GM23338 (cell line): Measurements from ENCODE around the gene ERBB4. TPM values are rescaled to one million over a fixed set of nuclear protein-coding genes. Genes with fewer than 3 reads are reported as not detected.

Source experiments
- ATAC-seq: fragments of 200-7000 bp; cut with Tn5 transposase; 3 replicates; pipeline ENCODE4 v1.9.1; 2020
- DNase-seq: peaks from one replicate; pipeline ENCODE4 v3.0.0-alpha.2; 2015; ENCODE audit warnings: low spot score
- H2AFZ ChIP-seq: fragments of 200-600 bp; sonication (generic); 2 replicates; pipeline ENCODE4 v1.8.0; 2016; ENCODE audit warnings: antibody characterized with exemption, mild to moderate bottlenecking, moderate library complexity
- H3F3A ChIP-seq: fragments of 200-600 bp; sonication (generic); replicated peaks from 2 replicates; pipeline ENCODE4 v1.8.0; 2017; ENCODE audit warnings: antibody characterized with exemption, mixed run types, low read depth
- H3K27ac ChIP-seq: fragments of 200-600 bp; sonication (generic); 2 replicates; pipeline ENCODE4 v1.6.1; 2016; ENCODE audit warnings: low read depth
- H3K27me3 ChIP-seq: fragments of 200-600 bp; sonication (generic); 2 replicates; pipeline ENCODE4 v1.8.0; 2016; ENCODE audit warnings: mild to moderate bottlenecking, mixed run types, moderate library complexity; ENCODE audit not compliant: insufficient read depth
- H3K36me3 ChIP-seq: fragments of 200-600 bp; sonication (generic); 2 replicates; pipeline ENCODE4 v1.8.0; 2016; ENCODE audit warnings: mild to moderate bottlenecking; ENCODE audit not compliant: insufficient read depth
- H3K4me1 ChIP-seq: fragments of 200-600 bp; sonication (generic); 2 replicates; pipeline ENCODE4 v1.8.0; 2016; ENCODE audit warnings: mild to moderate bottlenecking, moderate library complexity; ENCODE audit not compliant: insufficient read depth
- H3K4me2 ChIP-seq: fragments of 200-600 bp; sonication (generic); 2 replicates; pipeline ENCODE4 v1.7.1; 2017; ENCODE audit warnings: mixed run types
- H3K4me3 ChIP-seq: fragments of 200-600 bp; sonication (generic); 2 replicates; pipeline ENCODE4 v1.6.1; 2016; ENCODE audit warnings: mixed run types
- H3K79me2 ChIP-seq: fragments of 200-600 bp; sonication (generic); replicated peaks from 2 replicates; pipeline ENCODE4 v1.8.0; 2017; ENCODE audit warnings: mild to moderate bottlenecking; ENCODE audit not compliant: insufficient read depth
- H3K9me2 ChIP-seq: fragments of 200-600 bp; sonication (generic); 2 replicates; pipeline ENCODE4 v1.8.0; 2017; ENCODE audit not compliant: insufficient read depth
- H4K20me1 ChIP-seq: fragments of 200-600 bp; sonication (generic); replicated peaks from 2 replicates; pipeline ENCODE4 v1.8.0; 2017; ENCODE audit warnings: mild to moderate bottlenecking; ENCODE audit not compliant: insufficient read depth
- H3K27ac Mint-ChIP-seq: 2 replicates; pipeline ENCODE4 v1.8.0; 2020; ENCODE audit warnings: inconsistent platforms, mild to moderate bottlenecking, moderate library complexity, mixed read lengths
- H3K27me3 Mint-ChIP-seq: 3 replicates; pipeline ENCODE4 v1.8.0; 2022; ENCODE audit warnings: low read depth, mild to moderate bottlenecking, moderate library complexity, mixed read lengths, inconsistent platforms; ENCODE audit not compliant: insufficient read depth, poor library complexity
- H3K36me3 Mint-ChIP-seq: 3 replicates; pipeline ENCODE4 v1.8.0; 2021; ENCODE audit warnings: low read depth, mild to moderate bottlenecking, inconsistent platforms, moderate library complexity, mixed read lengths
- H3K4me1 Mint-ChIP-seq: 3 replicates; pipeline ENCODE4 v1.8.0; 2020; ENCODE audit warnings: mild to moderate bottlenecking, inconsistent platforms, mixed read lengths
- H3K4me3 Mint-ChIP-seq: 3 replicates; pipeline ENCODE4 v1.8.0; 2021; ENCODE audit warnings: moderate library complexity, mild to moderate bottlenecking, inconsistent platforms, mixed read lengths
- H3K9me3 Mint-ChIP-seq: 3 replicates; pipeline ENCODE4 v1.8.0; 2020; ENCODE audit warnings: moderate library complexity, mild to moderate bottlenecking, inconsistent platforms, mixed read lengths
- CREB1 ChIP-seq: fragments of 250-450 bp; sonication (Bioruptor Pico); IDR thresholded peaks from 2 replicates; pipeline ENCODE4 v1.5.0; 2020; ENCODE audit warnings: low read depth, mild to moderate bottlenecking, moderate library complexity
- EZH2 ChIP-seq: fragments of 200-600 bp; sonication (generic); IDR thresholded peaks from one replicate; pipeline ENCODE4 v1.8.0; 2017; ENCODE audit warnings: antibody characterized with exemption, mild to moderate bottlenecking, low read depth; ENCODE audit not compliant: unreplicated experiment
- EZH2phosphoT487 ChIP-seq: fragments of 200-600 bp; sonication (generic); IDR thresholded peaks from one replicate; pipeline ENCODE4 v1.8.1; 2018; ENCODE audit warnings: antibody characterized with exemption; ENCODE audit not compliant: unreplicated experiment
- JUNB ChIP-seq: IDR thresholded peaks from one replicate; pipeline ENCODE4 v1.6.1; 2016; ENCODE audit warnings: antibody characterized with exemption; ENCODE audit not compliant: unreplicated experiment
- NANOG ChIP-seq: IDR thresholded peaks from 2 replicates; pipeline ENCODE4 v1.6.1; 2016; ENCODE audit warnings: antibody characterized with exemption, borderline replicate concordance
- POLR2AphosphoS5 ChIP-seq: IDR thresholded peaks from 2 replicates; pipeline ENCODE4 v1.6.1; 2016; ENCODE audit warnings: antibody characterized with exemption, low read depth
- STAT1 ChIP-seq: IDR thresholded peaks from one replicate; pipeline ENCODE4 v1.6.1; 2016; ENCODE audit warnings: antibody characterized with exemption; ENCODE audit not compliant: unreplicated experiment
- ZNF331 ChIP-seq: fragments of 250-450 bp; sonication (Bioruptor Pico); IDR thresholded peaks from 2 replicates; pipeline ENCODE4 v1.5.0; 2020; ENCODE audit warnings: low read depth, mild to moderate bottlenecking, moderate library complexity
- polyA plus RNA-seq: library from polyadenylated mRNA; unstranded; fragments of >200 nt; fragmentation: Nextera tagmentation; extraction: Ambion mirVana; gene quantifications from 2 replicates; pipeline ENCODE4 v1.2.1, GENCODE V29; 2016
- total RNA-seq: library from RNA; depleted of rRNA; stranded (reverse); fragments of >200 nt; shearing (Covaris generic); gene quantifications from 2 replicates; pipeline ENCODE4 v1.2.3, GENCODE V29; 2014
- TF ChIP-seq, protein P1 (sequence below): IDR thresholded peaks from one replicate; pipeline ENCODE4 v1.6.1; 2018; ENCODE audit warnings: antibody characterized with exemption; ENCODE audit not compliant: unreplicated experiment
- TF ChIP-seq, protein P2 (sequence below): IDR thresholded peaks from 2 replicates; pipeline ENCODE4 v1.6.1; 2016; ENCODE audit warnings: antibody characterized with exemption
- TF ChIP-seq, protein P3 (sequence below), 2 experiments: fragments of 200-600 bp in 1 of 2; sonication (generic) in 1 of 2; conservative IDR thresholded peaks; 2 replicates each; pipeline versions ENCODE4 v1.5.1 to v1.6.1; 2016 to 2017; ENCODE audit warnings: antibody characterized with exemption in 2 of 2, low read depth in 2 of 2, mild to moderate bottlenecking in 2 of 2, moderate library complexity in 1 of 2
- TF ChIP-seq, protein P4 (sequence below): fragments of 250-450 bp; sonication (Bioruptor Pico); IDR thresholded peaks from 2 replicates; pipeline ENCODE4 v1.5.0; 2020; ENCODE audit warnings: mild to moderate bottlenecking, moderate library complexity

The ERBB4 gene
- total and polyA plus RNA-seq, 2 experiments from 2014 or later: 0.73 to 1.1 TPM

DNA sequence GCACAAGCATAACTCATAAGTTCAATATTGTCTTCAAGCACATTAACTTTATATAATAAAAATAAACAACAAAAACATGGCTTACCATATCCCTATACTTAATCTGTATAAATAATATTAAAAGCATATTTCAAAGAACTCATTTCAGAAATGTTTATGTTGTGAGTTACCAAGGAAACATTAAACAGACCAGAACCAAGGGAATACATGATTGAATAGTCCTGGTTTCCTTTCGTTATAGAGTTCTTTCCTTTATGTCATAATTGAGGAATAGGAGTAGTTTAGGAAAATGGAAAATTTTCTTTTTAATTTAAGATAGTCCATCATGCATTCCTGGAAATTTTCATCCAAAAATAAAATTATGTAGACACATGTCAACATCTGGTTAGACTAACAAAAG is 343.0 kb downstream of the ERBB4 start:
- no peaks in the 10 kb centered on the region for H3K79me2 ChIP-seq
- no peak for DNase-seq
- H3K36me3 Mint-ChIP-seq: no peaks in the 10 kb centered on the region
- no peaks in the 10 kb centered on the region for H3K4me1 ChIP-seq
- TF ChIP-seq EZH2 (no peak), ZNF331 (CRISPR knock-in tag) (no peak), CREB1 (CRISPR knock-in tag) (no peak), EZH2phosphoT487 (no peak), JUNB (no peak), NANOG (no peak), STAT1 (no peak), POLR2AphosphoS5 (no peak)
- TF ChIP-seq, protein P1, sequence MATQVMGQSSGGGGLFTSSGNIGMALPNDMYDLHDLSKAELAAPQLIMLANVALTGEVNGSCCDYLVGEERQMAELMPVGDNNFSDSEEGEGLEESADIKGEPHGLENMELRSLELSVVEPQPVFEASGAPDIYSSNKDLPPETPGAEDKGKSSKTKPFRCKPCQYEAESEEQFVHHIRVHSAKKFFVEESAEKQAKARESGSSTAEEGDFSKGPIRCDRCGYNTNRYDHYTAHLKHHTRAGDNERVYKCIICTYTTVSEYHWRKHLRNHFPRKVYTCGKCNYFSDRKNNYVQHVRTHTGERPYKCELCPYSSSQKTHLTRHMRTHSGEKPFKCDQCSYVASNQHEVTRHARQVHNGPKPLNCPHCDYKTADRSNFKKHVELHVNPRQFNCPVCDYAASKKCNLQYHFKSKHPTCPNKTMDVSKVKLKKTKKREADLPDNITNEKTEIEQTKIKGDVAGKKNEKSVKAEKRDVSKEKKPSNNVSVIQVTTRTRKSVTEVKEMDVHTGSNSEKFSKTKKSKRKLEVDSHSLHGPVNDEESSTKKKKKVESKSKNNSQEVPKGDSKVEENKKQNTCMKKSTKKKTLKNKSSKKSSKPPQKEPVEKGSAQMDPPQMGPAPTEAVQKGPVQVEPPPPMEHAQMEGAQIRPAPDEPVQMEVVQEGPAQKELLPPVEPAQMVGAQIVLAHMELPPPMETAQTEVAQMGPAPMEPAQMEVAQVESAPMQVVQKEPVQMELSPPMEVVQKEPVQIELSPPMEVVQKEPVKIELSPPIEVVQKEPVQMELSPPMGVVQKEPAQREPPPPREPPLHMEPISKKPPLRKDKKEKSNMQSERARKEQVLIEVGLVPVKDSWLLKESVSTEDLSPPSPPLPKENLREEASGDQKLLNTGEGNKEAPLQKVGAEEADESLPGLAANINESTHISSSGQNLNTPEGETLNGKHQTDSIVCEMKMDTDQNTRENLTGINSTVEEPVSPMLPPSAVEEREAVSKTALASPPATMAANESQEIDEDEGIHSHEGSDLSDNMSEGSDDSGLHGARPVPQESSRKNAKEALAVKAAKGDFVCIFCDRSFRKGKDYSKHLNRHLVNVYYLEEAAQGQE: no peak
- TF ChIP-seq, protein P2, sequence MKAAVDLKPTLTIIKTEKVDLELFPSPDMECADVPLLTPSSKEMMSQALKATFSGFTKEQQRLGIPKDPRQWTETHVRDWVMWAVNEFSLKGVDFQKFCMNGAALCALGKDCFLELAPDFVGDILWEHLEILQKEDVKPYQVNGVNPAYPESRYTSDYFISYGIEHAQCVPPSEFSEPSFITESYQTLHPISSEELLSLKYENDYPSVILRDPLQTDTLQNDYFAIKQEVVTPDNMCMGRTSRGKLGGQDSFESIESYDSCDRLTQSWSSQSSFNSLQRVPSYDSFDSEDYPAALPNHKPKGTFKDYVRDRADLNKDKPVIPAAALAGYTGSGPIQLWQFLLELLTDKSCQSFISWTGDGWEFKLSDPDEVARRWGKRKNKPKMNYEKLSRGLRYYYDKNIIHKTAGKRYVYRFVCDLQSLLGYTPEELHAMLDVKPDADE: no peak
- TF ChIP-seq, protein P3, sequence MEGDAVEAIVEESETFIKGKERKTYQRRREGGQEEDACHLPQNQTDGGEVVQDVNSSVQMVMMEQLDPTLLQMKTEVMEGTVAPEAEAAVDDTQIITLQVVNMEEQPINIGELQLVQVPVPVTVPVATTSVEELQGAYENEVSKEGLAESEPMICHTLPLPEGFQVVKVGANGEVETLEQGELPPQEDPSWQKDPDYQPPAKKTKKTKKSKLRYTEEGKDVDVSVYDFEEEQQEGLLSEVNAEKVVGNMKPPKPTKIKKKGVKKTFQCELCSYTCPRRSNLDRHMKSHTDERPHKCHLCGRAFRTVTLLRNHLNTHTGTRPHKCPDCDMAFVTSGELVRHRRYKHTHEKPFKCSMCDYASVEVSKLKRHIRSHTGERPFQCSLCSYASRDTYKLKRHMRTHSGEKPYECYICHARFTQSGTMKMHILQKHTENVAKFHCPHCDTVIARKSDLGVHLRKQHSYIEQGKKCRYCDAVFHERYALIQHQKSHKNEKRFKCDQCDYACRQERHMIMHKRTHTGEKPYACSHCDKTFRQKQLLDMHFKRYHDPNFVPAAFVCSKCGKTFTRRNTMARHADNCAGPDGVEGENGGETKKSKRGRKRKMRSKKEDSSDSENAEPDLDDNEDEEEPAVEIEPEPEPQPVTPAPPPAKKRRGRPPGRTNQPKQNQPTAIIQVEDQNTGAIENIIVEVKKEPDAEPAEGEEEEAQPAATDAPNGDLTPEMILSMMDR (conservative IDR thresholded peaks at IDR 0.05; ENCODE audit: low read depth in 2 of 2): no peak
- TF ChIP-seq, protein P4, sequence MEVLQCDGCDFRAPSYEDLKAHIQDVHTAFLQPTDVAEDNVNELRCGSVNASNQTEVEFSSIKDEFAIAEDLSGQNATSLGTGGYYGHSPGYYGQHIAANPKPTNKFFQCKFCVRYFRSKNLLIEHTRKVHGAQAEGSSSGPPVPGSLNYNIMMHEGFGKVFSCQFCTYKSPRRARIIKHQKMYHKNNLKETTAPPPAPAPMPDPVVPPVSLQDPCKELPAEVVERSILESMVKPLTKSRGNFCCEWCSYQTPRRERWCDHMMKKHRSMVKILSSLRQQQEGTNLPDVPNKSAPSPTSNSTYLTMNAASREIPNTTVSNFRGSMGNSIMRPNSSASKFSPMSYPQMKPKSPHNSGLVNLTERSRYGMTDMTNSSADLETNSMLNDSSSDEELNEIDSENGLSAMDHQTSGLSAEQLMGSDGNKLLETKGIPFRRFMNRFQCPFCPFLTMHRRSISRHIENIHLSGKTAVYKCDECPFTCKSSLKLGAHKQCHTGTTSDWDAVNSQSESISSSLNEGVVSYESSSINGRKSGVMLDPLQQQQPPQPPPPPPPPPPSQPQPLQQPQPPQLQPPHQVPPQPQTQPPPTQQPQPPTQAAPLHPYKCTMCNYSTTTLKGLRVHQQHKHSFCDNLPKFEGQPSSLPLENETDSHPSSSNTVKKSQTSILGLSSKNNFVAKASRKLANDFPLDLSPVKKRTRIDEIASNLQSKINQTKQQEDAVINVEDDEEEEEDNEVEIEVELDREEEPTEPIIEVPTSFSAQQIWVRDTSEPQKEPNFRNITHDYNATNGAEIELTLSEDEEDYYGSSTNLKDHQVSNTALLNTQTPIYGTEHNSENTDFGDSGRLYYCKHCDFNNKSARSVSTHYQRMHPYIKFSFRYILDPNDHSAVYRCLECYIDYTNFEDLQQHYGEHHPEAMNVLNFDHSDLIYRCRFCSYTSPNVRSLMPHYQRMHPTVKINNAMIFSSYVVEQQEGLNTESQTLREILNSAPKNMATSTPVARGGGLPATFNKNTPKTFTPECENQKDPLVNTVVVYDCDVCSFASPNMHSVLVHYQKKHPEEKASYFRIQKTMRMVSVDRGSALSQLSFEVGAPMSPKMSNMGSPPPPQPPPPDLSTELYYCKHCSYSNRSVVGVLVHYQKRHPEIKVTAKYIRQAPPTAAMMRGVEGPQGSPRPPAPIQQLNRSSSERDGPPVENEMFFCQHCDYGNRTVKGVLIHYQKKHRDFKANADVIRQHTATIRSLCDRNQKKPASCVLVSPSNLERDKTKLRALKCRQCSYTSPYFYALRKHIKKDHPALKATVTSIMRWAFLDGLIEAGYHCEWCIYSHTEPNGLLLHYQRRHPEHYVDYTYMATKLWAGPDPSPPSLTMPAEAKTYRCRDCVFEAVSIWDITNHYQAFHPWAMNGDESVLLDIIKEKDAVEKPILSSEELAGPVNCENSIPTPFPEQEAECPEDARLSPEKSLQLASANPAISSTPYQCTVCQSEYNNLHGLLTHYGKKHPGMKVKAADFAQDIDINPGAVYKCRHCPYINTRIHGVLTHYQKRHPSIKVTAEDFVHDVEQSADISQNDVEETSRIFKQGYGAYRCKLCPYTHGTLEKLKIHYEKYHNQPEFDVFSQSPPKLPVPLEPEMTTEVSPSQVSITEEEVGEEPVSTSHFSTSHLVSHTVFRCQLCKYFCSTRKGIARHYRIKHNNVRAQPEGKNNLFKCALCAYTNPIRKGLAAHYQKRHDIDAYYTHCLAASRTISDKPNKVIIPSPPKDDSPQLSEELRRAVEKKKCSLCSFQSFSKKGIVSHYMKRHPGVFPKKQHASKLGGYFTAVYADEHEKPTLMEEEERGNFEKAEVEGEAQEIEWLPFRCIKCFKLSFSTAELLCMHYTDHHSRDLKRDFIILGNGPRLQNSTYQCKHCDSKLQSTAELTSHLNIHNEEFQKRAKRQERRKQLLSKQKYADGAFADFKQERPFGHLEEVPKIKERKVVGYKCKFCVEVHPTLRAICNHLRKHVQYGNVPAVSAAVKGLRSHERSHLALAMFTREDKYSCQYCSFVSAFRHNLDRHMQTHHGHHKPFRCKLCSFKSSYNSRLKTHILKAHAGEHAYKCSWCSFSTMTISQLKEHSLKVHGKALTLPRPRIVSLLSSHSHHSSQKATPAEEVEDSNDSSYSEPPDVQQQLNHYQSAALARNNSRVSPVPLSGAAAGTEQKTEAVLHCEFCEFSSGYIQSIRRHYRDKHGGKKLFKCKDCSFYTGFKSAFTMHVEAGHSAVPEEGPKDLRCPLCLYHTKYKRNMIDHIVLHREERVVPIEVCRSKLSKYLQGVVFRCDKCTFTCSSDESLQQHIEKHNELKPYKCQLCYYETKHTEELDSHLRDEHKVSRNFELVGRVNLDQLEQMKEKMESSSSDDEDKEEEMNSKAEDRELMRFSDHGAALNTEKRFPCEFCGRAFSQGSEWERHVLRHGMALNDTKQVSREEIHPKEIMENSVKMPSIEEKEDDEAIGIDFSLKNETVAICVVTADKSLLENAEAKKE (CRISPR knock-in tag): no peak
- H3K9me2 ChIP-seq: no peaks in the 10 kb centered on the region
- no peak overlapping the region for H3K4me2 ChIP-seq
- no peaks in the 10 kb centered on the region for H3K27me3 ChIP-seq
- H3K27me3 Mint-ChIP-seq: no peaks in the 10 kb centered on the region
- H3K36me3 ChIP-seq: no peaks in the 10 kb centered on the region
- no peak overlapping the region for H3K4me3 ChIP-seq
- no peaks in the 10 kb centered on the region for H3K9me3 Mint-ChIP-seq
- H3K27ac Mint-ChIP-seq: no peak overlapping the region
- H2AFZ ChIP-seq: no peak overlapping the region
- no peak overlapping the region for H3K27ac ChIP-seq
- H3K4me3 Mint-ChIP-seq: no peak overlapping the region
- ATAC-seq: no peak
- no peaks in the 10 kb centered on the region for H3K4me1 Mint-ChIP-seq
- H4K20me1 ChIP-seq: no peaks in the 10 kb centered on the region
- no peaks in the 10 kb centered on the region; the same call in 1 of the 2 replicates for H3F3A ChIP-seq
